HG03135 (cell line): Measurements from ENCODE around the gene AK1.

Experiments
- ATAC-seq: cut with Tn5 transposase; IDR thresholded peaks from one replicate; pipeline ENCODE4 v1.9.1; 2021; ENCODE audit warnings: mild to moderate bottlenecking, moderate library complexity; ENCODE audit not compliant: unreplicated experiment

AK1 gene

DNA sequence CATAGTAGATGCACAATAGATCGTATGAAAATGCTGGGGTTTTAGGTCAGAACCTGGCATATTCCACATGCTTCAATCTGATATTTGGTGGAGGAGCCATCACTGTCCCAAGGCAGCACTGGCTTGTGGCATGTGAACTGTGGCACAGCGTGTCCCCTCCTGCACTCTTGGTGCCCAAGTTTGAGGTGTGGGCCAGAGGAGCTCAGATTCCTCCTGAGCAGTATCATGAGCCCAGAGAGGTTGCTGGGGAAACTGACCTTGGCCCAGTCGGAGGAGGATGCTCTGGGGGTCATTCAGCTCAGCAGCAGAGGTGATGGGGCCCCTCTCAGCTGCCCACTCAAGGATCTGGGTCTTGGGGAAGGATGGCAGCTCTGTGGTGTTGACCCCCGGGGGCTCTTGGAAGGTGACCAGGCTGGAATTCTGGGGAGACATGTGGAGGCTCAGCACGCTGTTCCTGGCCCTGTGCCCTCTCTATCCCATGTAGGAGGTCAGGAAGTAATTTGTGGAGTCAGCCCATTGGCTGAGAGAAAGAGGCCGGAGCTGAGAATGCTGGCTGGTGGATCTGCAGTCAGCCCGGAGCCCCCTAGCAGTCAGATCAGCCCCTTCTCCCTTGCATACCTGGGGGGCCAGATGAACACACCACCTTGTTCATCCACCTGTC is 51.1 kb downstream of the AK1 start:
- no peak for ATAC-seq

GRCh38 chr9:127825319-127826051 is 52.0 kb downstream of the AK1 start:
- ATAC-seq, result no peak

GRCh38 chr9:127822108-127822507 is 55.4 kb downstream of the AK1 start:
- ATAC-seq, result no peak

- no peak for ATAC-seq
Observed at GRCh38 chr9:127818574-127818973, 58.9 kb downstream of the AK1 start.

DNA sequence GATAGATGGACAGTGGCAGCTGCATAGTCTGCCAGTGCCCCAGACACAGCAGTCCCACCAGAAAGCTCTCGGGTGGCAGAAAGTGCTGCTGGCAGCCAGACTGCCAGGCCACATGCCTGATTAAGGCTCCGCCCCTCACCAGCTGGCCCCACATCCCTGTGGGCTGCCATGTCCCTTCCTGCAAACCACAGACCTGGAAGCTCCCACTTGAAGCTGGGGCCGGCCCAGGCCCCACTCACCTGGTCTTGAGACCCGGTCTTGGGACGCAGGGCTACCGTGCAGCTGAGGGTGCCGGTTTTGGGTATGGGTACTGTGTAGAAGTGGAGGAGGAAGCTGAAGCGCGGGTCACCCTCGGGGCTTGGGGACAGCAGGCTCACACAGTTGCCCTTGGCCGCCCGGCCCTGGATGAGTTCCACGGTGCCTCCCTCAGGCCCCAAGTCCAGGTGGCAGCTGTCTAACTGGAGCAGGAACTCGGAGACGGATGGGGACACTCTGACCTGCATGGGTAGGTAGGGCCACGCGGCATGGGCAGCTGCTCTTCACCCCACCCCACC is 59.5 kb downstream of the AK1 start:
- no peak for ATAC-seq

GRCh38 chr9:127816728-127817127 is 60.7 kb downstream of the AK1 start:
- ATAC-seq, result no peak
